Stimulated activated CD8-positive, alpha-beta memory T cell treated with anti-CD3 and anti-CD28 coated beads, Interleukin-7, amount 100 ng/mL, for 48 hours (primary cell): ENCODE measurements around the gene REN.

Source experiments
- DNase-seq, 2 donors: peaks; one replicate each; pipeline ENCODE4 v3.0.0-alpha.2; 2020; ENCODE audit warnings: low read depth in 1 of 2; ENCODE audit errors: extremely low read depth in 1 of 2

The REN gene

DNA sequence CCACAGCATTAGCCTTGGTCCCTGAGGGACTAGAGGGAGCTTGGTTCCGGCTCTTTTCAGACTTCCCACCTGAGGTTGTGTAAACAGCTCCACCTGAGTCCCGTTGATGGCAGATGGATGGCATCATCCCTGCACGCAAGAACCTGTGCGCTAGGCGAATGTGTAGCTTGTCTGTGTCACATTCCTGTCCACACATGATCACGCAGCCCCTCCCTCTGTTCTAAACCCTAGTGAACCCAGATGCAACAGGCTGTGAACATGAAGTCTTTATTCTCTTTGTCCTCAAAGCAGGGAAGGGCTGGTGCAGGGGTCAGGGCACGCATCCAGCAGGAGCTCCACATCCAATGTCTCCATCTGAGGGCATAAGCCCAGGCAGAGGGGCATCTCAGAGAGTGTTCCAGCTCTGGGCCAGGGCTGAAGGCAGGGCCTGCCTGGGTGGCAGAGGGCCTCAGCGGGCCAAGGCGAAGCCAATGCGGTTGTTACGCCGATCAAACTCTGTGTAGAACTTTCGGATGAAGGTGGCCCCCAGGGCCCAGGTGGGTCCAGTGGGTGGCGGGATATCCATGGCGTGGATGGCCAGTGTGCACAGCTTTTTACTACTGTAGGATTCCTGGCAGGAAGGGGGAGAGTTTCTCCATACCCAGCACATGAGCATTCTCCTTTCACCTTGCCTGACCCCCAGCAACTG is 11.4 kb downstream of the REN start:
- no peak for DNase-seq

DNA sequence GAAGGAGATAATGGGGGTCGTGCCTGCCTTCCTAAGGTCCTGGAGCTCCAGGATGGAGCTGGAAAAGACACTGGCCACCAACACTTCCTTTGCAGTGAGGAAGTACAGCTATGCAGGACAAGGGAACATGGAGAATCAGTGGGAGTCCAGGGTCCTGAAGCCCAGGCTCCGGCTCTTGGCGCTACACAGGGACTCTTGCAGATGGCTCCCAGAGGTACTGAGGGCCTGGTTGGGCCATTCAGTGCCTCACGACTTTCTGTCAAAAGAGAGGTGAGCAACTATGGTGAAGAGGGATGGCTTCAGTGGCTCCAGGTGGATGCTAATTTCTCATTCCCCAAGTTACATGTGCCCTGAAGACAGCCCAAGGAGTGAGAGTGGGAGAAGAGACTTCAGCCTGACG is 12.5 kb downstream of the REN start:
- DNase-seq, result no peak

DNA sequence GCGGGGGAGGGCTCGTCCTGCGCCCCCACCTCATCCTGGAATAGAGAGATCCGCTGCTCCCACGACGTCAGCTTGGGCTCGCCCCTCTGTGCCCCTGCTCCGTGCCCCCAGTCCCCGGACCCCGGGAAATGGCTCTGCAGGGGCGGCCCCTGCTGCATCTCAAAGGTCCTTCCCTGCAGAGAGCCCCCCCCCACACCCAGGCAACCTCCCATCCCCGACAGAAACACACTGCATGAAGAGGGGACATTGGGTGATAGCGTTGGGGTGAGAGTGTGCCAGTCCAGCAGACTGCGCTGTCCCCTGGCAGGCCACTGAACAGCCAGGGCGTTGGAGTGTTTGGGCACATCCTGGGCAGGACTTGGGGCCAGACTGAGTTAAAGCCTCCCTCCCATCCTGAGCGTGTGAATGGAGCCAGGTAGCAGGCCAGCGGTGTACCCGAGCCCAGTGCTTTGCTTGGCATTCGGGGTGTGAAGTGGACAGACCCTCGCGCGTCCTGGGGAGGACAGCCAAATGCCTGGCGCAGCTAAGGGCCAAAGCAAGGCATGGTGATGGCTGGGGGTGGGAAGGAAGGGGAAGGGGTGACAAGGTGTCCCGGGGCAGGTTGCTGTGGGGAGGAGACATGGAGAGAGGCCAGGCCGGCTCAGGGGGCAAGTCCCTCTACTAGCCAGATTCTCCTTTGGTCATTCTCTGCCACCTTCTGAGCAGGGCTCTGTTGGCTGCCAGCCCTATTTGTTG is 13.7 kb downstream of the REN start:
- no peak for DNase-seq

DNA sequence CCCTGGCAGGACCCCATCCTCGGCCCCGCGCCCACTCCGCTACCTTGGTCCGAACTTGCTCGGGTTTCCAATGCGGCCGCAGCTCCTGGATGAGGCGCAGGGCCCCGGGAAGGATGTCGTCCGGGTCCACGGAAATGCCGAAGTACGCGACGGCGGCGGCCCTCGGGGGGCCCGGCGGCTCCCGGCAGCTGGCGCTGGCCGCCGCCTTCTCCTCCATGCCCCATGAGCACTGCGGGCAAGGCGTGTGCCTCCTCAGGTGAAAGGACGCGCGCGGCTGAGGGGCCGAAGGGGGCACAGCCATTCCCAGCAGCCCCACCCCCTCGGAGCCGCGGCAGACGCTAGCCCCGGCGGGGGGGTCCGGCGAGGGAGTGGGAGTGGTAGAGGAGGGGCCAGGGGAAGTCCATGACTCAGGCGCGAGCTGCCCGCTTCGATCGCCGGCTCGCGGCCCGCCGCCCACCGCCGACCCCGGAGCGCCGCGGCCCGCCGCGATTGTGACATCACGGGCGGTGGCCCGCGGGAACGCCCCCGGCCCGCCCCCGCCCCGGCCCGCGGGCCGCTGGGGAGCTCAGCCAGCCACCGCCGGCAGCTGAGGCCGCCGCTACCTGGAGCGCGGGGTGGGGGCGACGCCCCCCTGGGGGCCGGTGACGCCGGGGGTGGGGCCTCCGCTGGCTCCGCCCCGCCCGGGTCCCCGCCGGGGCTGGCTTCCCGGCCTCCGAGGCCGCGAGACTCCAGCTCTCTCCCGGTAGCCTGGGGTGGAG is 14.4 kb downstream of the REN start, which contains the start of gene ETNK2:
TSS of gene ETNK2 (minus strand) at position 493 of the 758 bp plus-strand sequence. CDS start at position 301, 192 bp downstream.
- DNase-seq, result peak in 1 of 2 donors; percentile 18

DNA sequence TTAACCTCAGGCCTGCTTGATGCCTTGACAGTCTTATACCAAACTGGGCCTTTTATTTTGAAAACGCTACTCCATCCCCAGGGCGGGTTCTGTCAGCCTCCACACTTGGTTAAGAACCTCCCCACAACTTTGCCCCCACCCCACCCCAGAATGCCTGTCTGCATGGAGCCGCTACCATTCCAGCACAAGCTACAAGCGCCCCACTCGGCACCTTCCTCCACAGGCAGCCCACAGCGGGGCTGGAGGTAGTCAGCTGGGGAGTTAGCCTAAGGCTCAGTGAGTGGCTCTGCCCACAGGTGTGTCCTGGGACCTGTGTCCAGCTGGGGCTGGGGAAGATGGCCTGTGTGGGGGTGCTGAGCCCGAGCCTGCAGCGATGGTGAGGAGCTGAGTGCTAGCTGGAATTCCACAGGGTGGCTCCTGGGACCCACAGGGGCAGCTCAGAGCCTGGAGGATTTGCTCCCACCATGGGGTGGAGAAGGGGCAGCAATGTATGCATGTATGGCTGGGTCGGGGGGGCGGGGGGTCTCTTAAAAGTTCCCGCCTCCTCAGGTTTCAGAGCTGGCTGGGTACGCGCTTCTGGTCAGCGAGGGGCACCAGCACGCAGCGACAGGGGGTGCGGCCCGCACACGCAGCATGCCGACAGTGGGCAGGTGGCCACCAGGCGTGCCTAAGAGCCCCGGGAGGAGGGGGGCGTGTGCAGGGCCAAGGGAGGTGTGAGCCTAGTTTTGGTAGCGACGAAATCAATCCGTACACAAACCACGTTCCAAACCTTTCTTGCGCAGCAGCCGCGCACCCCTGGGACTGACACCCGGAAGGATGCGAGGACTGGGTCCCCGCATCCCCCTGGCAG is 15.2 kb downstream of the REN start:
- no peak for DNase-seq

- DNase-seq, result no peak
Observed at GRCh38 chr1:204149635-204150565, 16.2 kb downstream of the REN start.

DNA sequence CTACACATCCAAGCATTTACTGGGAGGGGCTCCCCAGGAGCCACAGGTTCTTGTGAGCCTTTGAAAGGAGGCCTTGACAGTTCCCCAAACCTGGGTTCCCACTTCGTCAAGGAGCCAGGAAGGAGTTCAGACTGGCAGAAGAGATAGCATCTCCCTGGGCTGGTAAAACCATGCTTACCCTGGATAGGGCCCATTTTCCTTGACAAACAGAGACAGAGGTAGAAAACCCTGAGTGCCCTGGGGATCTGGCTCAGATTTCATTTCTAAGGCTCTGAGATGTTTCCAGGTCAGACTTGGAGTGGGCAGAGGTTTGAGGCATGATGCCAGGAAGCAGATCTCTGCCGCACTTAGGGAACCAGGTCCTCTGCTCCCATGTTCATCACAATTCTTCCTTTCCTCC is 17.0 kb downstream of the REN start:
- no peak for DNase-seq

DNA sequence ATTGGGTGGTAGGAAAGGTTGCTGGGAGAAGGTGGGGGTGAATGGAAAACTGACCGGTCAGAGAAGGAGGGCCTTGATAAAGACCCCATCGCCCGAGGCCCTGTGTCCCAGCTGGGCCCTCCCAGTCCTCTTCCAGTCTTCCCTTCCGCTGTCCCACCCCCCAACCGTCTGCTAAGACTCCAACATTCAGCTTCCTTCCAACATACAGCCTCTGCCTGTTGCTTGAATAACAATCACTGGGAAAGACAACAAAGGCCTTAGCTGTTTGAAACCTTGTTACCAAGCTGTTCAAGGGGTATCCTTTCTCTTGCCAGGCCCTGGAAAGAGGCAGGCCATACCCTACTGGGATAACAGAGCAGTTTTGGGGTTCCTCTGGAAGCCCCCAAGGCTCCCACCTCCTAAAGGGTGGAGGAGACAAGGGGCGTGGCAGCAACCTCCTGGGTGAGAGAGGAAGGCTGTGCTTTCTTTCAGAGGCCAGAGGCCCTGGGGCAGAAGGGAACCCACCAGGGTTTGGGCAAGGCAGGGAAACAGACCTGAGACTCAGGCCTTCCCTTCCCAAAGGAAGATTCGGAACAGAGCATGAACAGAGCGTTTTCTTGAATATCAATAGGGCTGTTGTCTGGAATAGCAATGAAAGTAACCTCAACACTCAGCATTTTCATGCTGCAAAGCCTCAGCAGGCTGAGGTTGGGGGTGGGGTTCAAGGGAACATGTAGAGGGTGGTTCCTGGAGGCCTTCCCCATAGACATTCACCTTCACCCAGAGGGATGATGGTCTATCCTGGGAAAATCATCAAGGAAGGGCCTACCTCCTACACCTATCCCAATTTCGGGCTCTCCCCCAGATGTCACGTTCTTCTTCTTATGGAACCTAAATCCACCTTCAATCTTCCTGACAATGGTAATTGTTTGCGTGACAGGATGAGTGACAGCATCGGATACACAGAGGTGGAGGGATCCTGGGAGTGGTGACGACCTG is 18.4 kb downstream of the REN start:
- DNase-seq, result no peak

DNA sequence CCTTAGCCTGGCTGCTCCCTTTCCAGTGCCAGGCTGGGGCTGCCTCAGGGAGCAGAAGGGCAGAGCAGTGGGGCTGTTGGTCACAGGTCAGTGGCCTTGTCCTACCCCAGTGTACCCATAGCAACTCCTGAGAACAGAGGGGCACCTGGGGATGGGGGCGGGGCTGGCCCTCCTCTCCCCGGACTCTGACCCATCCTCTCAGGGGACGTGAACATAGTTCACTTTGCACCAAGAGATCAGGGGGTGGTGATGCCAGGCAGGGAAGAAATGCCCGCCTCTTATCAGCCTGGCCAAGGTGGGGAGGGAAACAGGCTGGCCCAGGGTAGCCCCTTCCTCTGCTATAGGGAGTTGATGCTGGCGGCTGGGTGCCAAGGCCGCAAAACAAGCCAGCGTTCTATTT is 19.2 kb downstream of the REN start:
- DNase-seq, result no peak

DNA sequence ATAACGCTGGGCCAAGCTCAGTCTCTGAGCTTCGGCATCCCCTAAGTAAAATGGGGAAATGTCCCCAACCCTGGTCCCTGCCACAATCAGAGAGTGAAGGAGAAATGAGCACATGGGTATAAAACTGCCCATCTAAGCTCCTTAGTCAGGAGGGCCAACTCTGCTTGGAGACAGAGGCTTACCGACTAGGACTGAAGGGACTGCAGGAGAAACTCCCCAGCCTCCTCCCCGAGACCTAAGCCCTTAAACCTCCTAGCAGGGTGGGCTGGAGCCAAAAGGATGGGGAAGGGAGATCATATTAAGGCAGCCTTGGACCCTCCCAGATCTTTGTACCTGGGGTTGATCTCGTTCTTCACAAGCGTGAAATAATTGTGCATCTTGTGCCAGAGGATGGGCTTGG is 19.8 kb downstream of the REN start:
- DNase-seq, result no peak

- no peak for DNase-seq
Observed at GRCh38 chr1:204145033-204145504, 21.1 kb downstream of the REN start.

GRCh38 chr1:204143276-204144041 is 22.7 kb downstream of the REN start:
- no peak for DNase-seq

DNA sequence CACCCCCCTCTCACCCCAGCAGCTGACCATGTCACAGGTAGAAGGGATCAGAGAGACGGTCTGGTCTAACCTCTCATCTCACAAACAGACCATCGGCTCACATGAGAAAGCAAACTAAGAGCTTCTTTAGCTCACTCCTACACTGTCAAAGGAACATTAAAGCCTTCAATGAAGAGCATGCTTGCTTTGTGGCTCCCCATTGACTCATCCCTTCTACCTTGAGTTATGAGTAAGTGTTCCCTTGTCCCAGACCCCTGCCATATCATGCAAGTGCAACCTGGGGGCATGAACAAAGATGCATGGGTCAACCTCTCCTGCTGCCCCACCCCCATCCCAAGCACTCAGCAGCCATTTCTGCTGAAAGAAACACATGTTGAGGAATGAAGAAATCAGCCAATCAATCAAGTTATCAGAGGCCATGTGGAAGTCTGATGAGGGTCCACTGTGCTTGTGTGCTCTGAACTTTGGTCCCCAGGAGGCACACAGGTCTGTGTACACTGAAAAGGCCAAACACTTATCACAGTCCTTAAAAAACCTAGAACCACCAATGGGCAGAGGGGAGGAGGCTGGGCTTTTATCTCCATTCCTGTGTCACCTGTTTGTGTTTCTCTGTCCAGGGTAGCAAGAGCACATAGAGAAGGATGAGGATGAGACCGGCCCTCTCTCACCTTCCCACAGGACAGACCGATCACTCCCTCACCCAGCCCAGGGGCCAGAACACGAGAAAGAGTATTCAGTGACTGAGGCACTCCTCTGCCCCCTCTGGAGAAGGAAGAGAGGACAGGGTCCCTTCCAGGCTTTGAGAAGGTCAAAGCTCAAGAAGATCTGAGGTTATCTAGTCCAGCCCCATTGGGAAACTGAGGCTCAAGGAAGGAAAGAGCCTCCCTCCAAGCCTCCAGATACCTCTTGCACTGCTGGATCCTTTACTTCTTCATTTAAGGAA is 23.8 kb downstream of the REN start:
- DNase-seq, result no peak

GRCh38 chr1:204141131-204141530 is 25.0 kb downstream of the REN start:
- DNase-seq, result no peak

DNA sequence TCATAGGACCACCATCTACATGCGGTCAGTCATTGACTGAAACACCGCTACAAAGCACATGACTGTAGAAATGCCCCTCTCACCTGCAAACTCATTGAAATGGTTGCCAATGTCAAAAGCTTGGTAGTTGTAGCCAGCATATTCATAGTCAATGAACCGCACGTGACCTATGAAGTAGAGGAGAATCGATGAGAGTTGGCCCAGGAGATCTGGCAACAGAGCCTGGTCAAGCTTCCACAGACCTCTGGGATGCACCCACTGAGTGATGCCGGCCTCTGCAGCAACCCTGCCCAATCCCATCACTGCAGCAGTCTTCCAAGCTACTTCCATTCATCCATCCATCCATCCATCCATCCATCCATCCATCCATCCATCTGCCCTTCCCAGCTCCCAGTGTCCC is 26.2 kb downstream of the REN start:
- no peak for DNase-seq

- DNase-seq, result no peak
Observed at GRCh38 chr1:204139088-204139487, 27.0 kb downstream of the REN start.

DNA sequence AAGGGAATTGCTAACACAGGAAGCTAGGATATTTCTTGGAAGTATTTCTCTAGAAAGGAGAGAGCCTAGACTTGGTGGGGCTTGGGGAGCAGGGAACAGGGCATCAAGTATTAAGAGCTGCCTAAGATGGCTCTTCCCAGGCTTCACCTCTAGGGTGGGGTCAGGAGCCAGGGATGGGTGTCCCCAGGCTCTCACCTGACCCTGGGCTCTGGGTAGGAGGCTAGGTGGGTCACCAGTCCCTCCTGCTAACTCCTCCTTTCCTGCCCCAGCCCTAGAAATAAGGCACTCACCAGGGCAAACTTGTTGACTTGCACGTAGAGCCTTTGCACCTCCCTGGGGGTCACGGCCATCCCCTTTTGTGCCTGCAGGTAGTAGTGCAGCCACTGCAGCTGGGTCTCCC is 29.3 kb downstream of the REN start:
- DNase-seq, result no peak
